Spinal cord (tissue), 10 donors: ENCODE data around the gene CDH22. TPM values are rescaled to one million over a fixed set of nuclear protein-coding genes. Genes with fewer than 3 reads are reported as not detected.

Experiments used
- DNase-seq, 6 donors: peaks; one replicate each; pipeline versions ENCODE4 v3.0.0 to v3.0.0-alpha.2; 2013 to 2015; ENCODE audit warnings: low spot score in 6 of 6, low read depth in 4 of 6
- H3K27ac ChIP-seq: one replicate; pipeline ENCODE4 v1.5.1; 2013; ENCODE audit warnings: low read depth, low read length, control low read depth
- H3K27me3 ChIP-seq: one replicate; pipeline ENCODE4 v1.6.1; 2013; ENCODE audit warnings: low read length; ENCODE audit not compliant: control insufficient read depth, insufficient read depth
- H3K36me3 ChIP-seq: one replicate; pipeline ENCODE4 v1.6.1; 2013; ENCODE audit warnings: low read length; ENCODE audit not compliant: control insufficient read depth, insufficient read depth
- H3K4me1 ChIP-seq: one replicate; pipeline ENCODE4 v1.6.1; 2013; ENCODE audit warnings: low read length; ENCODE audit not compliant: control insufficient read depth, insufficient read depth
- H3K4me3 ChIP-seq: one replicate; pipeline ENCODE4 v1.5.1; 2013; ENCODE audit warnings: low read depth, low read length, control low read depth
- H3K9me3 ChIP-seq: one replicate; pipeline ENCODE4 v1.6.1; 2013; ENCODE audit warnings: low read length; ENCODE audit not compliant: control insufficient read depth, insufficient read depth
- WGBS: methylation state at CpG from one replicate; pipeline ENCODE4 v1.1.5; 2013; ENCODE audit warnings: missing lambda C conversion rate; ENCODE audit not compliant: insufficient coverage; 5-methylcytosine and 5-hydroxymethylcytosine counted together
- polyA plus RNA-seq, 2 donors: library from polyadenylated mRNA; unstranded; fragments of 120-200 nt; gene quantifications; one replicate each; pipeline ENCODE4 v1.2.1, GENCODE V29; 2013; ENCODE audit not compliant: insufficient read length in 2 of 2
- total RNA-seq, 2 donors: library from RNA; depleted of rRNA in 1 of 2; stranded (reverse); fragments of 120-200 nt in 1 of 2; fragments of >200 nt in 1 of 2; gene quantifications; one replicate each; pipeline versions ENCODE4 v1.2.3 to v1.2.4, GENCODE V29; 2013 to 2014
- donor health status: healthy.

CDH22 gene
- total and polyA plus RNA-seq, 4 donors, result 1.6 to 13.1 (median 7.5) TPM

- Histone ChIP-seq H3K27ac (no peak overlapping the region), H3K36me3 (peaks cover 12% of the 10 kb centered on the region), H3K4me1 (peaks cover 32% of the 10 kb centered on the region), H3K9me3 (no peaks in the 10 kb centered on the region), H3K4me3 (no peak overlapping the region), H3K27me3 (peaks cover 2% of the 10 kb centered on the region)
- DNase-seq, result no peak
- WGBS, result 67% methylated on average over 7 of the region's 8 CpGs
Measured at GRCh38 chr20:46213946-46214823, 94.1 kb downstream of the CDH22 start.

DNA sequence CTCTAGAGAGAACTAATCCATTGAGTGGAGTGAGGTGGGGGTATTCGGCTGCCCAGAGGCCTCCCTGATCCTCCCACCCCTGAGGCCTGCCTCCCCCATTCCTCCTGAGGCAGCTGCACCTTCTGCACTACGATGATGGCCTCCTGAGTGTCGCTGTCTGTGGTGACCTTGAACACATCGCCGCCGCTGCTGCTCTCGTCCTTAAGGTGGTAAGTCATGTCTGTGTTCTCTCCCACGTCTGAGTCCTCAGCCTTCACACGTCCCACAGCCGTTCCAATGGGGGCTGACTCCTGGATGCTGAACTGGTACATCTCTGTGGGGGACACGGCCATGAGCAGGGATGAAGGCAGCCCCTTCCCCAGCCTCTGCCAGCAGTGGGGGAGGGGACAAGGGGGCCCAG, 95.4 kb downstream of the CDH22 start:
- peaks cover 2% of the 10 kb centered on the region for H3K27me3 ChIP-seq
- no peaks in the 10 kb centered on the region for H3K9me3 ChIP-seq
- peaks cover 12% of the 10 kb centered on the region for H3K36me3 ChIP-seq
- peaks cover 30% of the 10 kb centered on the region for H3K4me1 ChIP-seq
- no peak overlapping the region for H3K27ac ChIP-seq
- WGBS, result 68% methylated on average over 7 of the region's 11 CpGs
- no peak overlapping the region for H3K4me3 ChIP-seq
- DNase-seq, result no peak

GRCh38 chr20:46212252-46212651, 96.0 kb downstream of the CDH22 start:
- DNase-seq, result no peak
- peaks cover 2% of the 10 kb centered on the region for H3K27me3 ChIP-seq
- H3K36me3 ChIP-seq, result peaks cover 12% of the 10 kb centered on the region
- H3K4me3 ChIP-seq, result no peak overlapping the region
- H3K4me1 ChIP-seq, result peaks cover 33% of the 10 kb centered on the region
- 57% methylated on average over 2 of the region's 3 CpGs for WGBS
- no peak overlapping the region for H3K27ac ChIP-seq
- H3K9me3 ChIP-seq, result no peaks in the 10 kb centered on the region

DNA sequence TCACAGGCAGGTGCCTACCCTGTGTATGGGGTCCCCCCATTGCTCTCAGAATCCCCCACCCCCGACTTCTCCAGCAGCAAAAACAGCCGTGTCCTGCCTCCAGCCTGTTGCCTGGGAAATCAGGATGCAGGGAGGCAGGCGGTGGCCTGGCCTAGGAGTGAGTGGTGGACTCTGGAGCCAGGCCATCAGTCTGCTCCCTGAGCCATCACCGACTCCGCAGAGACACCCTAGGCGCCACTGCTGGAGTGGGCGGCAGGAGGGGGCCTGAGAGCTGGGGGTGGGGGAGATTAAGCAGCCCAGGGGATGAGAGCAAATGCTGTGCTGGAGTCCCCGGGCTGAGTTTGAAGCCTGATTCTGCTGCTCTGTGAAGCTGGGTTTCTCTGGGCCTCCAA, 97.0 kb downstream of the CDH22 start:
- peaks cover 7% of the 10 kb centered on the region for H3K36me3 ChIP-seq
- H3K4me1 ChIP-seq, result peaks cover 37% of the 10 kb centered on the region
- 63% methylated on average over 4 of the region's 8 CpGs for WGBS
- H3K27me3 ChIP-seq, result peaks cover 2% of the 10 kb centered on the region
- H3K9me3 ChIP-seq, result no peaks in the 10 kb centered on the region
- no peak for DNase-seq
- H3K4me3 ChIP-seq, result no peak overlapping the region
- H3K27ac ChIP-seq, result no peak overlapping the region

GRCh38 chr20:46210672-46211330, 97.5 kb downstream of the CDH22 start:
- WGBS, result 72% methylated on average over 18 of the region's 18 CpGs
- Histone ChIP-seq H3K4me3 (no peak overlapping the region), H3K27me3 (peaks cover 2% of the 10 kb centered on the region), H3K36me3 (peaks cover 7% of the 10 kb centered on the region), H3K27ac (no peak overlapping the region), H3K4me1 (peaks cover 32% of the 10 kb centered on the region), H3K9me3 (no peaks in the 10 kb centered on the region)
- DNase-seq, result no peak

GRCh38 chr20:46209930-46210671, 98.2 kb downstream of the CDH22 start:
- H3K27me3 ChIP-seq, result peaks cover 2% of the 10 kb centered on the region
- no peaks in the 10 kb centered on the region for H3K9me3 ChIP-seq
- 40% methylated on average over 63 of the region's 63 CpGs for WGBS
- no peak overlapping the region for H3K4me3 ChIP-seq
- peak in 3 of 6 donors; percentile 41 to 87 (median 86) for DNase-seq
- peaks cover 7% of the 10 kb centered on the region for H3K36me3 ChIP-seq
- H3K27ac ChIP-seq, result no peak overlapping the region
- peaks cover 29% of the 10 kb centered on the region for H3K4me1 ChIP-seq

GRCh38 chr20:46207793-46208192, 100.5 kb downstream of the CDH22 start:
- Histone ChIP-seq H3K36me3 (peaks cover 7% of the 10 kb centered on the region), H3K27me3 (peaks cover 4% of the 10 kb centered on the region), H3K9me3 (no peaks in the 10 kb centered on the region), H3K4me3 (no peak overlapping the region), H3K27ac (no peak overlapping the region), H3K4me1 (peaks cover 34% of the 10 kb centered on the region)
- DNase-seq, result no peak
- no CpG with 5 or more reads among the region's 2 CpGs for WGBS

- H3K4me1 ChIP-seq, result peaks cover 37% of the 10 kb centered on the region
- no peak overlapping the region for H3K4me3 ChIP-seq
- no peaks in the 10 kb centered on the region for H3K9me3 ChIP-seq
- H3K27ac ChIP-seq, result no peak overlapping the region
- peaks cover 2% of the 10 kb centered on the region for H3K27me3 ChIP-seq
- peak in 1 of 6 donors; percentile 53 for DNase-seq
- 40% methylated on average over 3 of the region's 6 CpGs for WGBS
- peaks cover 7% of the 10 kb centered on the region for H3K36me3 ChIP-seq
Measured at GRCh38 chr20:46206992-46207549, 101.2 kb downstream of the CDH22 start.

DNA sequence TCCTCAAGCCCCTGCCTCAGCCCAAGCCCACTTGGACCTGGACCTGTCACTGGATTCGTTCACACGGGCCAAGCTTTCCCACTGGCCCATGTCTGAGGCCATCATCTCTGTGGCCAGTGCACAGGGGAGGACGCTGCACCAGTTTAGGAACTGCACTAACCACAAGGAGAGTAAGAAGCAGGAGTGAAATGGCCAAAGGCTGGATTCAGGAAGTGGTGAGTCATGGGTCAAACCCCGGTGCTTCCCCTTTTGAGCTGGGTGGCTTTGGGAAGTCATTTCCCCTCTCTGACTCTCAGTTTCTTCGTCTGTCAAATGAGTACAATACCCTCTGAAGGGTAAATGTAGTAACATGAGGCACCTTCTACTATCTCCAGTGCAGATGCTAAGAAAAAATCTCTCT, 102.3 kb downstream of the CDH22 start:
- 81% methylated on average over 3 of the region's 5 CpGs for WGBS
- DNase-seq, result no peak
- no peak overlapping the region for H3K27ac ChIP-seq
- H3K4me1 ChIP-seq, result peaks cover 40% of the 10 kb centered on the region
- no peak overlapping the region for H3K4me3 ChIP-seq
- peaks cover 7% of the 10 kb centered on the region for H3K36me3 ChIP-seq
- peaks cover 4% of the 10 kb centered on the region for H3K27me3 ChIP-seq
- no peaks in the 10 kb centered on the region for H3K9me3 ChIP-seq
